Measurements from ENCODE around the gene NCAPD3.
A peak's percentile ranks its signal among the peaks of the same experiment; 100 is the strongest.

The NCAPD3 gene

DNA sequence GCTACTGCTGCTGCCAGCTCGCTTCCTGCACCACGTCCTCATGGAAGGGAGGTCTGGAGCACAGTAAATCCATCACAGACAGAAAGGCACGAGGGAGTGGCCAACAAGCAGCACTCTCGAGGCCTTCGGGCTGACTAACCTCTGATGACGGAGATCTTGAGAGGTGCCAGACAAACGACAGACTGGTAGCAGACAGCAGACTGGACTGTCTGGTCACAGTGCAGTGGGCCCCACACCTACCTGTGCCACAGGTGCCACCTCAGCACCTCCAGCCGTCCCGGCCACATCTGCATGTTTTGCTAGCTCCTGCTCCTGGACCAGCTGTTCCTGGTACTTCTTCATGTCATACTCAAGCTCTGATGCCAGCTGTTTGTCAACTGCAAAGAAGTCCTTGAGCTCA is 64.1 kb downstream of the NCAPD3 start:
- DNase-seq, result no peak

GRCh38 chr11:134158023-134158422 is 65.7 kb downstream of the NCAPD3 start:
- no peak for DNase-seq

DNA sequence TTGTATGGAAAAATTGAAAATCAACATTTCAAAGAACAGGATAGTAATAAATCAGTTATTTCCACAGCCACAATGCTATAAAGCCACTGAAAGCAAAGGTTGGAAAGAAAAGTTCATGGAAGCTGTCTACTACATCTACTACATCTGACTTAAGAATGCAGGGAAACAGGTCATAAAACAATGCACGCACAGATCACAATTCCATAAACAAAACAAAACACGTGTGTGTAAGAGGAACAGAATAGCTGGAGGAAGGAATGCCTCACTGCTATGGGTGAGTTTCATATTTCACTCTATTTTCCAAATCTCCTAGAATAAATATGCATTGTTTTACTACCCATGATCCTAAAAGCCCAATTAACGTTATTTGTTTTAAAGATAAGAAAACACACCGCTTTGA is 66.3 kb downstream of the NCAPD3 start:
- no peak for DNase-seq

- no peak for DNase-seq
These were observed 67.6 kb downstream of the NCAPD3 start for GRCh38 chr11:134155946-134156865.

DNA sequence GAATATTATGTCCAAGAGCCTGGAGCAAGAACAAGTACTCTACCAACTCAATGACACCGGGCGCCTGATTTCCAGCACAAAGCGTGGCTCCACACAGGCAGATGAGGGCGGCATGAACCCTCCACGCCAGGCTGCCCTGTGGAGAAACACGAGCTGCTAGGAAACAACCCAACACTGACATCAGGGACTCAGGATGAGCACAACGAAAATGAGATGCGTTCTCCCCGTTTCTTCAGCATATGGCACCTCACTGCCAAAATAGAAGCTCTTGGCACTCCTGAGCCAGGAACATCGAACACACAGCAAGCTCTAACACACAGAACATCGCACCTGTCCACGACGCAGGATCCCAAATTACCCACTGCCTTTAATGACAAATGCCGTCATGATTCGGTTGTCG is 68.3 kb downstream of the NCAPD3 start:
- no peak for DNase-seq

DNA sequence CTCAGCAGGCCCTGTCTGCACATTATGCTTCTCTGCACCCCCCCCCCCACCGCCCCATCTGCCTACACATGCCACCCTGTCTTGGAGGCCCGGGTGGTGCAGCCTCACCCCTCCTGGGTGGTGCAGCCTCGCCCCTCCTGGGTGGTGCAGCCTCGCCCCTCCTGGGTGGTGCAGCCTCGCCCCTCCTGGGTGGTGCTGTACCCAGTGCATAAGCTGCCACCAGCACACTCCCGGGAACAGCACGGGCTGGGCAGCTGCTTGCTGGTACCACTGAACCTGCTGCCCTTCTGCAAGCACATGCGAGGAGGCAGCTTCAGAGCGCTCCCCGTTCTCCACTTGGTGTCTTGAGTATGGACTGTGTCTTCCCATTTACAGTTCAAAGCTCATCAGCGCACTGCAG is 69.3 kb downstream of the NCAPD3 start:
- DNase-seq, result no peak

GRCh38 chr11:134153147-134153905 is 70.4 kb downstream of the NCAPD3 start:
- DNase-seq, result no peak

GRCh38 chr11:134152696-134153095 is 71.1 kb downstream of the NCAPD3 start:
- peak in 2 of 56 donors; percentile 10 to 33 for DNase-seq

DNA sequence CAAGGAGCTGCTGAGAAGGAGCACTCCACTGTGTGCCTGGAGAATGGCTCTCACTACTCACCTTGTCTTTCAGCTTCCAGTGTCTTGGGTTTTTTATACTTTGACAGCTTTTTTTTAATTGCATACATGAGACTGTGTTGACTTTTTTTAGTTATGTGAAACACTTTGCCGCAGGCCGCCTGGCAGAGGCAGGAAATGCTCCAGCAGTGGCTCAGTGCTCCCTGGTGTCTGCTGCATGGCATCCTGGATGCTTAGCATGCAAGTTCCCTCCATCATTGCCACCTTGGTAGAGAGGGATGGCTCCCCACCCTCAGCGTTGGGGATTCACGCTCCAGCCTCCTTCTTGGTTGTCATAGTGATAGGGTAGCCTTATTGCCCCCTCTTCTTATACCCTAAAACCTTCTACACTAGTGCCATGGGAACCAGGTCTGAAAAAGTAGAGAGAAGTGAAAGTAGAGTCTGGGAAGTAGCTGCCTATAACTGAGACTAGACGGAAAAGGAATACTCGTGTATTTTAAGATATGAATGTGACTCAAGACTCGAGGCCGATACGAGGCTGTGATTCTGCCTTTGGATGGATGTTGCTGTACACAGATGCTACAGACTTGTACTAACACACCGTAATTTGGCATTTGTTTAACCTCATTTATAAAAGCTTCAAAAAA is 72.6 kb downstream of the NCAPD3 start:
- DNase-seq, result no peak

- peak in 28 of 56 donors; percentile 6 to 70 (median 34) for DNase-seq
These were observed 73.4 kb downstream of the NCAPD3 start for GRCh38 chr11:134150195-134150903.

DNA sequence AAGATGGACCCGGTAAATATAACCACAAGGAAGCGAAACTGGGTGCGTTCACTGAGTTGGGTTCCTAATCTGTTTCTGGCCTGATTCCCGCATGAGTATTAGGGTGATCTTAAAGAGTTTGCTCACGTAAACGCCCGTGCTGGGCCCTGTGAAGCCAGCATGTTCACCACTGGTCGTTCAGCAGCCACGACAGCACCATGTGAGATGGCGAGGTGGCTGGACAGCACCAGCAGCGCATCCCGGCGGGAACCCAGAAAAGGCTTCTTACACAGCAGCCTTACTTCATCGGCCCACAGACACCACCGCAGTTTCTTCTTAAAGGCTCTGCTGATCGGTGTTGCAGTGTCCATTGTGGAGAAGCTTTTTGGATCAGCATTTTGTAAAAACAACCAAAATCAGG is 74.4 kb downstream of the NCAPD3 start:
- peak in 3 of 56 donors; percentile 14 to 32 (median 28) for DNase-seq

DNA sequence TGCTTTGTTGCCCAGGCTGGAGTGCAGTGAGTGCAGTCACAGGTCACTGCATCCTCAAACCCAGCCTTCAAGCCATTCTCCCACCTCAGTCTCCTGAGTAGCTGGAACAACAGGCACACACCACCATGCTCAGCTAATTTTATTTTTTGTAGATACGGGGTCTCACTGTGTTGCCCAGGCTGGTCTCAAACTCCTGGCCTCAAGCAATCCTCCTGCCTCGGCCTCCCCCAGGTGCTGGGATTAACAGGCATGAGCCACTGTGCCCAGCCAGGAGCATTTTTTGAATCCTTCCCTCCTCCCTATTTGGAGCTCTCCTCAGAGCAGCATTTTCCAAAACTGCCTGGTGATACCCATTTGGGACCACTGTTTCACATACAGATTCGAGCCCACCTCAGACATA is 77.2 kb downstream of the NCAPD3 start:
- DNase-seq, result no peak

GRCh38 chr11:134145715-134146114 is 78.1 kb downstream of the NCAPD3 start:
- DNase-seq, result no peak

- no peak for DNase-seq
These were observed 79.0 kb downstream of the NCAPD3 start for GRCh38 chr11:134144744-134145143.

DNA sequence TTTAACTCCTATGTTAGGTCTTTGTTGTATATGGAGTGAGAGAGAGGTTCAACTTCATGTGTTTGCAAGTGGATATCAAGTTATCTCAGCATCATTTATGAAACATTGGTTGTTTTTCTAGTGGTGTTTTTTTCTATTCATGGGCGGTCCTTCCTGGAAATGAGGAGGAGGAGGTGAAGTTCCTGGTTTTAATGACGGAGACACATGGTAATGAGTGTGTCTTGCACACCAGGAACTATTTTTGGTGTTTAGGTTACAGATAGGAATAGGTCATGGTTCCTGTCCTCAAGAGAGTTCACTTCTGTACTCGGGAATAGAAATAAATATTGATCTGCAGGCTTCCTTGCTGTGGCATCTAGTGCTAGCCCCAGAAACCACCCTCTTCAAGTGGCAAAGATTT is 80.0 kb downstream of the NCAPD3 start:
- DNase-seq, result no peak

DNA sequence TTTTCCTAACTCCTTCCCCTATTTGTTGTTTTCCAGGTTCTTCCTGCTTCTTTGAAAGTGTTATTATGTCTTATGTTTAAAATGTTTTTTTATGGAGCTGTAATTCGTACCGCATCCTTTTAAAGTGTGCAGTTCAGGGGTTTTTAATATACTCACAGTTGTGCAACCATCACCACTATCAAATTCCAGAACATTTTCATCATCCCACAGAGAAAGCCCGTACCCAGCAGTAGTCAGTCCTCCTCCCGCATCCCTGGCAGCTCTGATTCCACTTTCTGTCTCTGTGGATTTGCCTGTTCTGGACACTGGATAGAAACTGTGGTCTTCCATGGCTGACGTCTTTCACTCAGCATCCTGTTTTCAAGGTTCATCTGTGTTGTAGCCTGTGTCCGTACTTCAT is 81.2 kb downstream of the NCAPD3 start:
- no peak for DNase-seq

DNA sequence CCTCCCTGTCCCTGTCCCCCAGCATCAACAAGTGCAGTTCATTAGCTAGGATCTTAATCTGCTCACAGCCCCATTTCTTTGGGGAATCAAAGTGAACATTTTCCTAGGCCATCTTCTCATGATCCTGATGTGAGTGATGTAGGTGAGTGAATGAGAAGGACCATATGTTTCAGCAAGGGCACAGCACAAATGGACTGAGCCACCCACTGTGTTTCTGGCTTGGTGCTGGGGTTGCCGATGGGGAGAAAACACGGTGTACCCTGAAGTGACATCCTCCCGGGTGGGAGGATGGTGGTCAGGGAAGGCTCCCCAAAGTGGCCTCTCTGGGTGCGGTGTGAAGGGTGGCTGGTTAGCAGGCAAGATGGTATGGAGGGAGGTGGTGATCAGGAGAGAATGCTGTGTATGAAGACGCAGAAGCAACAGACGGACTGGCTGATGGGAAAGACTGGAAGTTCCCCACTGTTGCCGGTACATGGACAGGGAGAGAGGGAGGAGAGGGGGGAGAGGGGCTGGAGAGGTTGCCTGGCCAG is 82.7 kb downstream of the NCAPD3 start:
- DNase-seq, result no peak

GRCh38 chr11:134139873-134140331 is 83.9 kb downstream of the NCAPD3 start:
- DNase-seq, result peak in 49 of 56 donors; percentile 21 to 87 (median 68)

DNA sequence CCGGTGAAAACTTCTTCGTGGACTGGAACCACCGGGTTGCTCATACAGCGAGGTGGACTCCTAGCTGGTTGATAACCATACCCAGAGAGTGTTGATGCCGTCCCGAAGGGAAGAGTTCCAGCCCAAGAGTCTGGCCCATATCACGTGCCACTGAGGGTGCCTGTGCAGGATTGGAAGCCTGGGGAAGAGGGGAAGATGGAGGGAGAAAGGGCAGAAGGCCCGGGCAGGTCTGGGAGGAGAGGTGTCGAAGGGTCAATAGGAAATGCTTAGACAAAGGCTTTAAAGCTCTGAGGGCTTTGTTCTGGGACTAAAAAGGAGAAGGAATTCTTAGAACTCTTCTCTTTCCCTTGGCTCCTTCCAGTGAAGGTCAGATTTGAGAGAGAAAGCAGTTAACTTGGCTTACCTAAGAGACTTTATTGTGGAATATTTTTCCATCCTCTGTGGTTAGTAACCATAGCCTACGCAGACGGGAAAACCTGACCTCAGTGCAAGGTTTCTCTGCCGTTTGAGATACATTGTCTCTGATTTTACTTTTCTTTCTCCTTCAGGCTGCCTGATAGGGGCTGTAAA is 84.4 kb downstream of the NCAPD3 start:
- no peak for DNase-seq

GRCh38 chr11:134138376-134138775 is 85.4 kb downstream of the NCAPD3 start:
- no peak for DNase-seq

DNA sequence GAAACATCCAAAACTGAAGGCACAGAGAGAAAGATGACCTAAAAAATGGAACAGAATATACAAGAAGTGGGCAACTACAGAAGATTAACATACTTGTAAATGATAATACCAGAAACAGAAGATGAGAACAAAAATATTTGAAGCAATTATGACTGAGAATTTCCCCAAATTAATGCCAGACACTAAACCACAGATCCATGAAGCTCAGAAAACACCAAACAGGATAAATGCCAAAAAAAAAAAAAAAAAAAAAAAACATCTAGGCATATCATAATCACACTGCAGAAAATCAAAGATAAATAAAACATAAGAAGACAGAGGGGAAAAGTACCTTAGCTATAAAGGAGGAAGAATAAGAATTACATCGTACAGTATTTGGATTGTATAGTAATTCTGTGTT is 89.6 kb downstream of the NCAPD3 start:
- DNase-seq, result no peak
